Measurements from ENCODE around the gene JAKMIP2.
"Not testable (repeated sequence)": the region's sequence is repeated elsewhere in the genome, so short reads cannot be mapped to it uniquely, and the experiment has no call there.

Gene JAKMIP2

GRCh38 chr5:147586221-147586620, 196.3 kb downstream of the JAKMIP2 start:
- DNase-seq = no peak

- not testable (repeated sequence) for DNase-seq
Measured at GRCh38 chr5:147582272-147582671, 200.3 kb downstream of the JAKMIP2 start.

- DNase-seq = not testable (repeated sequence)
Measured at GRCh38 chr5:147580418-147580817, 202.1 kb downstream of the JAKMIP2 start.

GRCh38 chr5:147578228-147579024, 204.1 kb downstream of the JAKMIP2 start:
- no peak for DNase-seq

- no peak for DNase-seq
Measured at GRCh38 chr5:147576646-147577535, 205.6 kb downstream of the JAKMIP2 start.

- DNase-seq = no peak
Measured at GRCh38 chr5:147575598-147575997, 206.9 kb downstream of the JAKMIP2 start.

DNA sequence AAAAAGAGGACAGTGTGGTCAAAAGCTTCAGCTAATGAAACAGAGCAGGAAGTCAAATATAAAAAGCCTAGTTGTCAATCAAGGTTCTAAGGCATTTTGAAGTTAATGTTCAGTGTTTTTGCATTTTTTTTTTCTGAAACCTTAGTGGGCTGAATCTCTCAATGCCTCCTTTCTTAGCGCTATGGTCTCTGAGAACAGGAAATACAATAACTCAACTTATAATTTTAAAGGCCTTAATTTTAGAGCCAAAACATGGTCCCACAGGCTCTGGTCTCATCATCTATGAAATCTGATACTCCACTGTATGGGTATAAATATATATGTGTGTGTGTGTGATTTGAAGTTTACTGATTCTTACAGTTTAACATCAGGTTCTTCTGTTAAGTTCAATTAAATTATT, 209.3 kb downstream of the JAKMIP2 start:
- DNase-seq = no peak

GRCh38 chr5:147568710-147569406, 213.7 kb downstream of the JAKMIP2 start:
- no peak for DNase-seq

GRCh38 chr5:147567917-147568598, 214.5 kb downstream of the JAKMIP2 start:
- no peak for DNase-seq

DNA sequence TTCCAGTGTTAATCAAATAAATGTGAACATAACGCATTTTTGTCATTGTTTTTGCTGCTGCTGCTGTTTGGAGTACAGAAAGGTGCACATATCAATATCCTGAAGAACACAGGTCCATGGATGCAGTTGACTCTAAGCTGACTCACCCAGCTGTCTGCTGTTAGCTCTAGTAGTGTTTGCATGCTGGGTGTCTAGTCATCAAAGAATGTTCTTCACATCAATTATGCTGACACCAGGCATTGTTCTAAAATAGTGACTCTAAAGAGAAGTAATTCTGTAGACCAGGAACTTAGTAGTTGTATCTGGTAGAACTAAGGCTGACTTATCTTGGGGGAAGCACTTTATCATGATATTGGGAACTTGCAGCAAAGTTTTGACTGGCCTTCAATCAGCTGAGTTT, 217.0 kb downstream of the JAKMIP2 start:
- DNase-seq = no peak

DNA sequence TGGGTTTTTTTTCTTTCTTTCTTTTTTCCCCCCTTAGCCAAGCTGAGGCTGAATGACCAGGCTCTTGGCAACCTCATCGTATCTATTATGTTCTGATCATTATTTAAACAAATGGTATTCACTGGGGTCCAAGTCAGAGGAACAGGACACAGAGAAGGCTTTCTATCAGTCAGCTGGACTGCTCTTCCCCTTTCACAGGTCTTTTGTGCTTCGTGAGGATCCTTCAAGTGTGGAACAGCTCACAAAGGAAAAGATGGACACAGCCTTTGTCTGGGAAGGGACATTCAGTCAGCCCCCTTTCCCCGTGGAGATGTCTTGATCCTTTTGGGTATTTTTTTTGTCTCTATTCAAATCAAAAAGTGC, 218.4 kb downstream of the JAKMIP2 start:
- no peak for DNase-seq

GRCh38 chr5:147563466-147564123, 218.9 kb downstream of the JAKMIP2 start:
- no peak for DNase-seq

- no peak for DNase-seq
Measured at GRCh38 chr5:147561435-147561834, 221.1 kb downstream of the JAKMIP2 start.

DNA sequence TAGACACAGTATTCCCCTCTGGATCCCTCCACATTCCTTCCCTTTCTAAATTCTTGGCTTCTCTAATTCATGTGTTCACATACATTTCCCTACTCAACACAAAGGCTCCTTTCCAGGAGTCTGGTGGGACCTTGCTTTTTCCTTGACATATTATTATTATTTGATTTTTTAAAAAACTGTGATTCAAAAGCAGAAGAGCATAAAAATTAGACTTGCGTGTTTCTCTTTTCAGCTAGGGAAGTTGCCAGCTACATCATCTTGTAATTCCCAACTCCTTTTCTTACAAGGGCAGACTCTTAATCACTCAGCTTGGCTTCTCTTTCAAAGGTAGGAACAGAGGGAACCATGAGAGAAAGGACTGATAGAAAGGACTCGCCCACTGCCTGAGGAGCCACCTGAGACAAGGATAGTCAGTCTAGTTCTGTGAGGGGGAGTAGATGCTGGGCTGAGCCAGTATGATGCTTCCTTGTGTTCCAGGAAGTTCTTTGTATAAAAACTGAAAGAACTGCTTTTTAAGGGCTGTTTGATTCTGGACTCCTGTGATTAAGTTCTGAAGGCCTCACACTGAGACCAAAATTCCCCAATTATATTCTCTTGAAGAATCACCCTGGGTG, 221.7 kb downstream of the JAKMIP2 start:
- DNase-seq = no peak

DNA sequence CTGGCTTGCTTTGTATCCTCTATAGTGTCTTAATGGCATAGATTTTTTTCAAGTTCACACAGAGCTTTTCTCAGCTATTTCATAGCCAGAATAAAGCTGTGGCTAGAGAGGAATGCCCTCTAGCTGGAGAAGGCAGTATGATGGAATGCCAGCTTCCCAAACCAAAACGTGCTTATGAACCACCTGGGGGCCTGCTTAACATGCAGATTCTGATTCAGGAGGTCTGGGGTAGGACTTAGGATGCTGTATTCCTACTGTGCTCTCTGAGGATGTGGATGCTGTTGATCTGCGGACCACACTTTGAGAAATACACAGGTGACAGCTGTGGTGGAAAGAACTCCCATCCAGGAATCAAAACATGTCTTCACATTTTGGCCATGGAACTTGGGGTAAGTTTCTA, 222.8 kb downstream of the JAKMIP2 start:
- DNase-seq = no peak

DNA sequence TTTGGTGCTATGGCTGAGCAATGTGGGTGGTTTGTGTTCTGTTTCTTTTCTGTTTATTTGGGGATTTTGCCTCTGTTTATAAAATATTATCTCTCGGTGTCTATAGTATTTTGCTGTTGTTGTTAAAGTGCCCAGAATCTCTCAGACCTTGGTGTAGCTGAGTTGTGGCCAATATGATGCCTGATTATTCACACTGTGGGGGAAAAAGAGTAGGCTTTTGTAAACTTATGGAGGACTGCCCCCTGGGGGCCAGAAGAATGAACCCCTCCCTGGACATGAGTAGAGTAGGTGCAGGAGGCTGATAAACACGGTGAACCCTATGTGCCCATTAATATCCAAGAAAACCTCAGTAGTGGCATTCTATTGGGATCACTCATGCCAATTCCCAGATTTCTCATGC, 223.7 kb downstream of the JAKMIP2 start:
- DNase-seq = no peak

- DNase-seq = no peak
Measured at GRCh38 chr5:147557876-147558745, 224.4 kb downstream of the JAKMIP2 start.

DNA sequence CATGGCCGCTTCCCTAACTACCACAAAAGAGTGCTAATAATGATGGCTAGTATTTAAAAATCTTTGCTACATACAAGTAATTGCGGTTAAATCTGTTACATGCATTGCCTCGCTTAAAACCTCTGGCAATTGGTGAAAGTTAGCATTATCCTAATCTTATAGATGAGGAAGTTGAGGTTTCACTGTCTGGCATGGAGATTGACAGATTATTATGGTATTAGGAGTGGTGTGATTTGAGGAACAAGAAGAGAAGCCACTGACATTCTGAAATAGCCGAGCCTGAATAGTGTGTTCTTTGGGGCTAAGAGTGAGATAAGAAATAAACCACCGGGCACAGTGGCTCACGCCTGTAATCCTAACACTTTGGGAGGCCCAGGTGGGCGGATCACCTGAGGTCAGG, 227.4 kb downstream of the JAKMIP2 start:
- no peak for DNase-seq

DNA sequence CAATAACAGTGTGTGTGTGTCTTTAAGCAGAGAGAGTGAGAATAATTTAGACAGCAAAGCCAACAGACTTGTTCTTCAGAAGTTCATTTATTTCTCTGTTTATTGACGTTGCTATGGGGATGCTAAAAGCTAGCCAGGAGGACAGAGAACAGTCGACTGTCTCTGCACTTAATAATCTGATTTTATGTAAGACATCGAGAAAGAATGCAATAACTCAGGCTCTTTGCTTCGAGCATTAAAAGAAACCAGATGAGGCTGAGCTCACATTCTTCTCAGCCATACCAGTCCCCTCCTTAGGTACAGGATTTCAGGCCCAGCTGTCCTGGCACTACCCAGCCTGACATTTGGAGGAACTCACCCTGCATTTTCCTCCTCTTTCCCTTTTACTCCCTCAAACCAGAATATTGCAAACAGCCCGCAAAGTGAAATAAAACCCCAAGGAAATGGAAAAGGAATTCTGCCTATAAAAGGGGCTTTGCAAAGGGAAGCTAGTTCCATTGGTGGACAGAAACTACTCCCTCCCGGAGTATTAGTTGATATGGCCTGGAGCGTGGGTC, 228.2 kb downstream of the JAKMIP2 start:
- no peak for DNase-seq

- not testable (repeated sequence) for DNase-seq
Measured at GRCh38 chr5:147553817-147554216, 228.7 kb downstream of the JAKMIP2 start.

All from activated gamma-delta T cell (primary cell).